GM10266 (cell line): ENCODE data around the gene ICA1.

Experiments
- DNase-seq: peaks from one replicate; pipeline ENCODE4 v3.0.0; 2012; ENCODE audit errors: extremely low spot score
- CTCF ChIP-seq: IDR thresholded peaks from 2 replicates; pipeline ENCODE4 v1.5.1; 2012; ENCODE audit warnings: mild to moderate bottlenecking, low read depth; ENCODE audit not compliant: control insufficient read depth, insufficient read depth; ENCODE audit errors: missing control alignments

ICA1 gene

DNA sequence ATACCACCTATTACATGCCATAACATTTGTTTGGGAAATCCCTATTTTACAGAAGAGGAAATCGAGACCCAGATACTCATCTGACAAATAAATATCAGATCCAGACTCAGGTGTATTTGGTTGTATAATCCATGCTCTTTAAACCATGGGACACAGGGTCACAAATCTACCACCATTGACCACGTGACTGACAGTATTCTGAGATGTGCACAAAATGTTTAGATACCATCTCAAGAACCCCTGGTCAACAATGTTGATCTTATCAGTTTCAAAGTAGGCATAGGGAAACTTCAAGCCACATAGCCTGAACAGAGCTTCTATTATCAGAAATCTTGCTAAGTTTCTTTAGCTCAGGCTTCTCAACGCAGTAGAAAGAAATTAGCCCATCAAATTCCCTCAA lies 93.6 kb downstream of the ICA1 start:
- no peak for TF ChIP-seq CTCF
- DNase-seq = no peak

- DNase-seq = no peak
- TF ChIP-seq CTCF = no peak
Measured at GRCh38 chr7:8165150-8165549, 96.8 kb downstream of the ICA1 start.

DNA sequence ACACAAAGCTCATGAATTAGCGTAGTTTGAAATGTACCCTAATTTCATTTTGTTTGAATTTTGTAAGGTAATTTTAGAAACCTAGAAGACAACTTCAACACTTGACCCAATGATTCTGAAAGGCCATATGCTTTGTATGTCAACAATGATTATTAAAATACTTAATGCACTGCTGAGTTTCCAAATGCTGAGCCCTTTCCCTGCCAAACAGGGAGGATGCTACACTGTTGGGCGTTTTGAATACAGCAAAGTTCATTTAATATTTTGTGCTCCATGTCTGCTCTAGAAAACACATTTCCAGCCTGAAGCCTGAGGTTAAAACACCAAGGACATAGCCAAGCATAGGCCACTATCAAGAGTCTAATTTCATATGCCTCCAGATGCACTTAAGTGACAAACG lies 99.8 kb downstream of the ICA1 start:
- TF ChIP-seq CTCF = no peak
- DNase-seq = no peak

DNA sequence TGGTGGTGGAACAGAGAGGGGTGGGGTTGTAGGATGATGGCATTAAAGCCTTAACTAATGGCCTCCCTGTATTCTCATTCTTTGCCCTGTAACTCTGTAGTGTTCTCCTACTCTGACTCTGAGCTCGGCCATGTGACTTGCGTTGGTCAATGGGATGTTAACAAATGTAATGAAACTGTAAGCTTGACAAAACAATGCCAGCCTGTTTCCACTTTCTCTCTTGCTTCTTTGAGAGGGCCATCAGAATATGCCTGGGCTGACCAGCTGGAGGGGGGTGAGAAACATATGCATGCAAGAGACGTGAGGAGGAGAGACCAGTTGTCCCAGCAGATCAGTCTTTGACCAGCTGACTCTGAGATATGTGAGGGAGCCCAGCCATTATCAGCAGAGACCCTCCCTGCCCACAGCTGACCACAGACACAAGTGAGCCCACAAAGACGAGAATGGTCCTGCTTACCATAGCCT lies 100.6 kb downstream of the ICA1 start:
- TF ChIP-seq CTCF = no peak
- DNase-seq = no peak

- no peak for DNase-seq
- TF ChIP-seq CTCF = no peak
Measured at GRCh38 chr7:8160779-8161345, 101.1 kb downstream of the ICA1 start.

- no peak for DNase-seq
- TF ChIP-seq CTCF = no peak
Measured at GRCh38 chr7:8160250-8160649, 101.7 kb downstream of the ICA1 start.

DNA sequence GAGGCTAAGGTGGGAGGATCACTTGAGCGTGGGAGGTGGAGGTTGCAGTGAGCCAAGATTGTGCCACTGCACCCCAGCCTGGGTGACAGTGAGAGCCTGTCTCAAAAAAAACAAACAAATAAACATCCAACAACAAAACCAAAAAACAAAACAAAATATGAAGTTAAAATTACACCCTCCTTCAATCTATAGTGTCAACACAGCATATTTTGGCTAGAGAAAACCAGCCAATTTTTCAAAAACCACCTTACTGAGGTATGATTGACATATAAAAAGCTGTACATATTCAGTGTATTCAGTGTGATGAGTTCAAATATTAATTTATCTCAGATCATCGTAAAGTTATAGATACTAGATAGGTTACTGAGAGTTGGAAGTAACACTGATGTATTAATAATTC lies 102.4 kb downstream of the ICA1 start:
- no peak for DNase-seq
- TF ChIP-seq CTCF = no peak
